Measurements from ENCODE around the gene POLR3K. TPM values are rescaled to one million over a fixed set of nuclear protein-coding genes. Genes with fewer than 3 reads are reported as not detected.

Gene POLR3K
- total RNA-seq, 4 donors from 2014 or later = 2.0 to 2.8 (median 2.7) TPM

GRCh38 chr16:9903-10665 lies 43.3 kb downstream of the POLR3K start:
- DNase-seq (ENCODE audit: low spot score in 2 of 2) = no peak
- no peaks in the 10 kb centered on the region for H3K36me3 ChIP-seq

More at GRCh38 chr16:9903-10665, 43.3 kb downstream of the POLR3K start:
- Histone ChIP-seq H3K27me3 (no peaks in the 10 kb centered on the region), H3K4me1 (no peaks in the 10 kb centered on the region), H3K4me3 (no peak overlapping the region), H3K27ac (no peak overlapping the region), H3K9me3 (no peaks in the 10 kb centered on the region)
- WGBS = 89% methylated on average over 48 of the region's 48 CpGs
- TF ChIP-seq POLR2A (IDR thresholded peaks at IDR 0.05) (no peak), CTCF (IDR thresholded peaks at IDR 0.05) (no peak), POLR2AphosphoS5 (IDR thresholded peaks at IDR 0.05) (no peak), EP300 (IDR thresholded peaks at IDR 0.05) (no peak)

Other genes starting within 250 kb of the POLR3K start
- gene SNRNP25, start 220 bp upstream of the POLR3K start, total RNA-seq = 10 to 100 TPM in 2 of 4 donors, 1 to 10 TPM in 2; 9.5 to 21.7 (median 13.9) TPM
- 100 to 1,000 TPM in 1 of 4 donors, 10 to 100 TPM in 3; 32.1 to 107 (median 41.2) TPM for gene RHBDF1, start 19.0 kb upstream of the POLR3K start, total RNA-seq
- gene MPG, start 24.6 kb upstream of the POLR3K start, total RNA-seq = 10 to 100 TPM; 46.8 to 94.4 (median 70.9) TPM
- gene NPRL3, start 85.1 kb upstream of the POLR3K start, total RNA-seq = 10 to 100 TPM; 21.1 to 48.3 (median 35.6) TPM
- not detected for gene HBZ, start 99.0 kb upstream of the POLR3K start, total RNA-seq
- gene HBM, start 112.4 kb upstream of the POLR3K start, total RNA-seq = not detected
- 100 to 1,000 TPM in 2 of 4 donors, 10 to 100 TPM in 2; 13.0 to 282 (median 96.5) TPM for gene HBA2, start 119.3 kb upstream of the POLR3K start, total RNA-seq
- 100 to 1,000 TPM in 2 of 4 donors, 10 to 100 TPM in 2; 10.5 to 265 (median 77.7) TPM for gene HBA1, start 123.1 kb upstream of the POLR3K start, total RNA-seq
- not detected for gene HBQ1, start 126.9 kb upstream of the POLR3K start, total RNA-seq
- gene LUC7L, start 175.8 kb upstream of the POLR3K start, total RNA-seq = 100 to 1,000 TPM in 1 of 4 donors, 10 to 100 TPM in 3; 47.6 to 206 (median 59.5) TPM
- gene FAM234A, start 181.2 kb upstream of the POLR3K start, total RNA-seq = 100 to 1,000 TPM; 108 to 124 (median 121) TPM
- gene RGS11, start 222.3 kb upstream of the POLR3K start, total RNA-seq = 1 to 10 TPM in 1 of 4 donors, under 1 TPM in 3; 0.30 to 1.5 (median 0.59) TPM
- not detected for gene ARHGDIG, start 227.0 kb upstream of the POLR3K start, total RNA-seq
- not detected for gene PDIA2, start 229.6 kb upstream of the POLR3K start, total RNA-seq

Data from suprapubic skin (tissue), 4 donors.